GM21381 (cell line): ENCODE data around the gene IGFBP3.

Experiments
- ATAC-seq: cut with Tn5 transposase; IDR thresholded peaks from one replicate; pipeline ENCODE4 v1.9.1; 2021; ENCODE audit warnings: mild to moderate bottlenecking, moderate library complexity; ENCODE audit not compliant: unreplicated experiment

IGFBP3 gene

DNA sequence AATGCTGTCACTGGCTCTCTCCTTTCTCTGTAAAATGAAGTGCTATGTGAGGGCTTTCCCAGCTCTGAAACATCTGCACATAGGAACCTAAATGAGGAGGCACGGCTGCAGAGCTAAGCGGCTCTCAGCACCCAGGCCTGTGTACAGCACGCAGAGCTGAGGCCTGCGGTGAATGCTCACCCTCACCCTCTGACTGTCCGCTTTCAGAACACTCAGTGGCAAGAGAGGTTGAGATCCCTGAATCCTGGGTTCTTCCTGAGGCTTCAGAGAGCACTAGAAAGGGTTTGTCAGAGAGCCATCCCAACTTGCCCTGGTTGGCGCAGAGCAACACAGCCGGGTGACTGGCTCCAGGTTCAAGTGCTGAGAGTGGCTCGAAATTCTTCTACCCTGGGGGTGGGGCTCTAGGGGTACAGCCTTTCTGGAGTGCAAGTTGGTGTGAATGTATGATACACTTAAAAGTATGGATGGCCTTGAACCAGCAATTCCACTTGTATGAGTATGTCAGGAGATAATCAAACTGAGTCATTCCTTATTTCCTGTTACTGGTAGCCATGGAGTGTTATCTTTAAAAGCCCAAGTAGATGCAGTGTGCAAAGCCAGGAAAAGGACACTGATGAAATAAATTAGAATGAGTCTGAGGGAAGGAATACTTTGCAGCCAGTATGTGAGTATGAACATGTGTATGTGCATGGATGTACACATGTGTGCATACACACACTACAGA is 46.5 kb downstream of the IGFBP3 start:
- ATAC-seq: no peak

DNA sequence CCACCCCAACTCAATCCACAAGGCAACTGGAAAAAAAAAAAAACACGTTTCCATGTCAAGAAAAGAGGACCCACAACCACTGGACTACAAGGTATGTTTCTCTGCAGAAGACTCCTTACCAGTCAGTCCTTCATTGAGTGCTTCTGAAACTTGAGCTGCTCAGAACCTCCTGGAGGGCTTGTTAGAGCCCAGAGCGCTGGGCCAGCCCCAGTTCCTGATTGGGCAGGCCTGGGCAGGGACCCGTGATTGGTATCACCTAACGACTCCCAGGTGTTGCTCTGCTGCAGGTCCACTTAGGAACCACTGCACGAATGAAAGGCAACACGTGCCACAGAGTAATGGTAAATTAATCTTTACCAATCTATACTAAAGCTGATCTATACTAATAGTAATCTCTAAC is 47.7 kb downstream of the IGFBP3 start:
- no peak for ATAC-seq

DNA sequence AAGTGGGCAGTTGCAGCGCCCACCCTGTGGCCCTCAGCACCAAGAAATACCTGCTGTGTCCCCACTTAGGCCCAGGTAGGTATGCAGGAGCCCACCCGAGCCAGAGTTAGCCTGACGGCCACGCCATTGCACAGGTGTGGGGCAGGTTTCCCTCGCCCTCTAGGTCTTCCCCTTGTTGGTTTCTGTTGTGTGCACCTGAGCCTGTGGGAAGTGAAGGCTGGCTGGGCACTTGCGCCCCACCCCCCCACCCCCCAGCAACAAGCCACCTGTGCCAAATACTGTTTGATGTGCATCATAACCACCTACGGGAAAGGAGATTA is 48.1 kb downstream of the IGFBP3 start, which contains the start of gene CCDC201:
CCDC201 (minus strand) TSS at position 48 of the 320 bp plus-strand sequence. CDS start 75 bp downstream, outside the sequence.
- ATAC-seq: no peak

DNA sequence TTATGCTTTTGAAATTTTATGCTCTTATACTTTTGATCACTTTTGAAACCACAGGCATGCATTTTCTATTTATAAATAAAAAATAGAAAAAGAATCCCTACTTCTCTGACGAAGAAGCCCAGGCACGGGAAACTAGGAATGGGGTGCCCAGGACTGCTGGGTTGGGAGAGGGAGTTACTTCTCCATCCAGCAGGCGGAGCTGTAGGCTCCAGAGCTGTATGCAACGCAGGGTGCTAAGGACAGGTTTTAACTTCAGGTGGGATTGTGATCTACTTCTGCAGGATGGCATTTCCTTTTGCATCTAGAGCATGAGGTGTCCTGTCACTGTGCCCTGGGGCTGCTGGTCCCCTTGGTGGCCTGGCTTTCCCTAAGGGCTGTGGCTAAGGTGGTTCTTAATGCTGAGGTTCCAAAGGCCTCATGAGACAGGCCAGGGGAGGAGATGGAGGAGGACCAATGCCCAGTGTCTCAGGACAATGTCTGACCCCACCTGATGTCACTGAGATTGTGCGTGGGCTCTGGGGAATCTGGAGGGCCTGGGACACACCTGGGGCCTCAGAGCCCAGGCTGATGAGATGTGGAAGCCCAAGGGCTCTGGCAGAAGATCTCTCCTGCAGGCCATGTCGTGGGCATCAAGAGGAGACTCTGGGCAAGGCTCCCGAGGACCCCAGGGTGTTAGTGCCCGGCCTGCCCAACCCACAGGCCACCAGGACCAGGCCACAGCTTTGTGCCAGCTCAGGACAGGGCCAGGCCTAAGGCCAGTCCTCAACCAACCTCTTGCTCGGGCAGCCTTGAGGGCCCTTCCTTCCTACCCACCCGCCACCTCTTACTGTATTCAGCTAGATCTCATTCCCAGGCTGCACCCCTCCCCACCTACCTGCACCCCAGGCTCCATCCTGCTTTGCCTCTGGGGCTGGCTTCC is 48.7 kb downstream of the IGFBP3 start:
- no peak for ATAC-seq

DNA sequence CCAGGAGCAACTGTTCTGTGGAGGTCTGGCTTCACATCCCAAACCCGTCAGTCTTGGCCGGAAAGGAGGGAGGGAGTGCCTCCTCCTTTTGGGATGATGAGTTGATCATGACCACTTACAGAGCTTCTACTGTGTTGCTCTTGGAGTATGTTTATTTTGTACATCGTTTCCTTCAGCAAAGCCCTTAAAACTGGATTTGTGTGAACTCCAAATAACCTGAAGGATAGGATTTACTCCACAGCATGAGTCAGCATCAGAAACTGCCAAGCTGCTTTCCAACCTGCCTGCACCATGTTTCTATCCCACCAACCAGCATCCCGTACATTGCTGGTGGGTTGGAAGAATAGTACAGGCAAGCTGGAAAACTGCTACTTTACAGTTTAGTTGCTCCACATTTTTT is 51.6 kb downstream of the IGFBP3 start:
- ATAC-seq: no peak

DNA sequence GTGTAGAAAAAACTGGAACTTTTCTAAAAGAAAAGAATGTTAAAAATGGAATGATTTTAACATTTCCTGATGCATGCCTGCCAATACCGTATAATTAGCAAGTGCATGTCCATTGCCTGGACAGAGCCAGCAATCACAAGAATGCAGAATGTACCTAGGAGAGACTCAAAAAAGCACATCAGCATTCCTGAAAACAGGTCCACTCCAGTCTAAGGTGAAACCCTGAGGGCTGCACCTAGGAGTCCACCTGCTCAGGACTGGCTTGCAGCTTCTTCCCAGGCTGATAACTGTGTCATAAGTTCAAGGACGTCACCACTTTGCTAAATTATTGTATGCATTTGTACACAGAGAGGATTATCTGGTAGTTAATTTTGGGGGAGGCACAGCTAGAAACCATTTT is 53.6 kb downstream of the IGFBP3 start:
- ATAC-seq: no peak

DNA sequence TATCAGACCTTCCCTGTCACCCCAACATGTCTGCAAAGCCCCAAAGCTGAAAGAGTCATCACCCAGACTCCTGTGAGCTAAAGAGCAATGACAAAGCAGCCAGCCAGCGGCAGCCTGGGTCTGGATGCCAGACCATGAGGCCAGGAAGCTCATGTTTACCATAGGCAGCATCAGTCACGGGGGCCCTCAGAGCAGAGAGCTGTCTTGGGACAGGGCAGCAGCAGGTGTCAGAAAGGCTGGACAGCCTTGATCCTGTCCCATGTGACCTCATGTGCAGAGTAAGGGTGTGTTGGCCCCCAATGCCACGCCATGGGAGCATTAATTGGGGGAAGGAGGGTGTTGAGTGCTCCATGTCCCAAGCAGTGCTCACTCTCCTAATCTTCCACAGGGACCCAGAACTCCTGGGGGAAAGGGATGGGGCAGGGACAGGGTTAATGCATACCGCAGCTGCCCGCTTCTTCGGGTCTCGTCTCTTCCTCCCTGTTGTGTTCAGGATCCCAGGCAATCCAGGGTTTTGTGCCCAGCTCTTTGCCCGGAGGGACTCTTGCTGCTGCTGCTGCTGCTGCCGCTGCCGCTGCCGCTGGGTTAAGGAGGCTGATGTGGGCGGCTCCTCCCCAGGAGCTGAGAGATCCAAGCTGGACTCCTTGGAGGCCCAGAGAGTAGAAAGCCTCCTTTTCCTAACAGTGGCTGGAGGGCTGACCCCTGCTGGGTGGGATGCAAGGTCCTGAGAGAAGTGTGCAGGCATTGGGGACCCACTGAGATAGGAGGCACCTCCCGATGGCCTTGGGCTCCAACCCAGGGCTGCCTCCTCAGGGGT is 55.3 kb downstream of the IGFBP3 start:
- ATAC-seq: no peak

DNA sequence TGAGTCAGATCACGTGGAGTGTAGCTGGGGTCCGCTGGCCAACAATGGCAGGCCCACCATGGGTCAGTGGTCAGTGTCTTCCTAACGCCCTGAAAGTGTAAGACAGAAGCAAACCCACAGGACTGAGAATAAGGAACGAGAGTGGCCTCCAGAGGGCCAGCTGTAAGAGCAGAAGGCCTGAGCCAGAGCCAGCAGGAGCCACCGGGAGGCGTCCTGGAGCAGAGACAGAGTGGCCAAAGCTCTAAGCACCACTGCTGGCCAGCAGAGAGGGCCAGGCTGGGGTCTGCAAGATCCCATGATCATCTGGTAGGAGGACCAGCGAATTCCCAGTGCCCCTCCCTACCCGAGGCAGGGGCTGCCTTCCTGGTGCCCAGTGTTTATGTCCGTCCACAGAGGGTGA is 57.4 kb downstream of the IGFBP3 start:
- no peak for ATAC-seq
